ENCODE results near the gene PLPPR3. TPM values are rescaled to one million over a fixed set of nuclear protein-coding genes. Genes with fewer than 3 reads are reported as not detected.

The PLPPR3 gene
- total RNA-seq, 1 donor from 2014 or later: not detected

- no peaks in the 10 kb centered on the region for H3K36me3 Mint-ChIP-seq (ENCODE audit: low read depth)
- DNase-seq (ENCODE audit: low spot score): no peak
- no peaks in the 10 kb centered on the region for H3K4me1 Mint-ChIP-seq (ENCODE audit: low read depth)
- peaks cover 10% of the 10 kb centered on the region for H3K27me3 Mint-ChIP-seq (ENCODE audit: low read depth)
- H3K4me3 Mint-ChIP-seq (ENCODE audit: low read depth): no peak overlapping the region
- no peak overlapping the region for H3K27ac Mint-ChIP-seq
- H3K9me3 Mint-ChIP-seq: no peaks in the 10 kb centered on the region
- intact Hi-C loops (cut with micrococcal nuclease): no loop called here
Observed at GRCh38 chr19:789701-790060, 32.1 kb downstream of the PLPPR3 start.

- Mint-ChIP-seq H3K9me3 (no peaks in the 10 kb centered on the region), H3K36me3 (ENCODE audit: low read depth) (no peaks in the 10 kb centered on the region), H3K27me3 (ENCODE audit: low read depth) (peaks cover 10% of the 10 kb centered on the region)
Observed at GRCh38 chr19:788983-789700, 32.6 kb downstream of the PLPPR3 start.

GRCh38 chr19:788686-788982 lies 33.1 kb downstream of the PLPPR3 start:
- H3K27me3 Mint-ChIP-seq (ENCODE audit: low read depth): peaks cover 10% of the 10 kb centered on the region
- no peak overlapping the region for H3K27ac Mint-ChIP-seq
- no peak overlapping the region for H3K4me3 Mint-ChIP-seq (ENCODE audit: low read depth)
- no peak for DNase-seq (ENCODE audit: low spot score)
- no peaks in the 10 kb centered on the region for H3K36me3 Mint-ChIP-seq (ENCODE audit: low read depth)
- H3K9me3 Mint-ChIP-seq: no peaks in the 10 kb centered on the region
- no peaks in the 10 kb centered on the region for H3K4me1 Mint-ChIP-seq (ENCODE audit: low read depth)
- intact Hi-C loops (cut with micrococcal nuclease): no loop called here

More at GRCh38 chr19:788983-789700, 32.6 kb downstream of the PLPPR3 start:
- no peak for DNase-seq (ENCODE audit: low spot score)
- Mint-ChIP-seq H3K27ac (no peak overlapping the region), H3K4me1 (ENCODE audit: low read depth) (no peaks in the 10 kb centered on the region), H3K4me3 (ENCODE audit: low read depth) (no peak overlapping the region)
- intact Hi-C loops (cut with micrococcal nuclease): no loop called here

GRCh38 chr19:787536-787935 lies 34.2 kb downstream of the PLPPR3 start:
- intact Hi-C loops (cut with micrococcal nuclease): no loop called here
- Mint-ChIP-seq H3K4me3 (ENCODE audit: low read depth) (no peak overlapping the region), H3K27ac (no peak overlapping the region), H3K9me3 (no peaks in the 10 kb centered on the region), H3K36me3 (ENCODE audit: low read depth) (no peaks in the 10 kb centered on the region), H3K27me3 (ENCODE audit: low read depth) (peaks cover 10% of the 10 kb centered on the region), H3K4me1 (ENCODE audit: low read depth) (no peaks in the 10 kb centered on the region)
- no peak for DNase-seq (ENCODE audit: low spot score)

GRCh38 chr19:784541-784940 lies 37.2 kb downstream of the PLPPR3 start:
- H3K27me3 Mint-ChIP-seq (ENCODE audit: low read depth): peaks cover 5% of the 10 kb centered on the region
- intact Hi-C loops (cut with micrococcal nuclease): no loop called here
- H3K4me3 Mint-ChIP-seq (ENCODE audit: low read depth): no peak overlapping the region
- H3K9me3 Mint-ChIP-seq: no peaks in the 10 kb centered on the region
- DNase-seq (ENCODE audit: low spot score): no peak
- no peaks in the 10 kb centered on the region for H3K36me3 Mint-ChIP-seq (ENCODE audit: low read depth)
- H3K4me1 Mint-ChIP-seq (ENCODE audit: low read depth): no peaks in the 10 kb centered on the region
- H3K27ac Mint-ChIP-seq: no peak overlapping the region

GRCh38 chr19:782878-783668 lies 38.7 kb downstream of the PLPPR3 start:
- intact Hi-C loops (cut with micrococcal nuclease): no loop called here
- Mint-ChIP-seq H3K36me3 (ENCODE audit: low read depth) (no peaks in the 10 kb centered on the region), H3K9me3 (no peaks in the 10 kb centered on the region), H3K27me3 (ENCODE audit: low read depth) (no peaks in the 10 kb centered on the region), H3K4me3 (ENCODE audit: low read depth) (no peak overlapping the region), H3K27ac (no peak overlapping the region), H3K4me1 (ENCODE audit: low read depth) (no peaks in the 10 kb centered on the region)
- no peak for DNase-seq (ENCODE audit: low spot score)

- no peaks in the 10 kb centered on the region for H3K9me3 Mint-ChIP-seq
- intact Hi-C loops (cut with micrococcal nuclease): no loop called here
- H3K4me3 Mint-ChIP-seq (ENCODE audit: low read depth): no peak overlapping the region
- H3K27ac Mint-ChIP-seq: no peak overlapping the region
- H3K36me3 Mint-ChIP-seq (ENCODE audit: low read depth): no peaks in the 10 kb centered on the region
- DNase-seq (ENCODE audit: low spot score): no peak
- no peaks in the 10 kb centered on the region for H3K4me1 Mint-ChIP-seq (ENCODE audit: low read depth)
- no peaks in the 10 kb centered on the region for H3K27me3 Mint-ChIP-seq (ENCODE audit: low read depth)
Observed at GRCh38 chr19:782185-782877, 39.4 kb downstream of the PLPPR3 start.

GRCh38 chr19:781800-782184 lies 40.0 kb downstream of the PLPPR3 start:
- intact Hi-C loops (cut with micrococcal nuclease): no loop called here
- Mint-ChIP-seq H3K4me1 (ENCODE audit: low read depth) (no peaks in the 10 kb centered on the region), H3K36me3 (ENCODE audit: low read depth) (no peaks in the 10 kb centered on the region), H3K9me3 (no peaks in the 10 kb centered on the region), H3K4me3 (ENCODE audit: low read depth) (no peak overlapping the region), H3K27ac (no peak overlapping the region), H3K27me3 (ENCODE audit: low read depth) (no peaks in the 10 kb centered on the region)
- no peak for DNase-seq (ENCODE audit: low spot score)

GRCh38 chr19:780935-781334 lies 40.8 kb downstream of the PLPPR3 start:
- Mint-ChIP-seq H3K4me1 (ENCODE audit: low read depth) (no peaks in the 10 kb centered on the region), H3K36me3 (ENCODE audit: low read depth) (no peaks in the 10 kb centered on the region), H3K27ac (no peak overlapping the region), H3K27me3 (ENCODE audit: low read depth) (no peaks in the 10 kb centered on the region), H3K4me3 (ENCODE audit: low read depth) (no peak overlapping the region), H3K9me3 (no peaks in the 10 kb centered on the region)
- DNase-seq (ENCODE audit: low spot score): no peak
- intact Hi-C loops (cut with micrococcal nuclease): no loop called here

- H3K27me3 Mint-ChIP-seq (ENCODE audit: low read depth): no peaks in the 10 kb centered on the region
- H3K27ac Mint-ChIP-seq: no peak overlapping the region
- H3K9me3 Mint-ChIP-seq: no peaks in the 10 kb centered on the region
- intact Hi-C loops (cut with micrococcal nuclease): loop anchor here (10.0 kb wide), 1 partner anchor 56 kb away; no protein-coding TSS in a partner anchor
- H3K4me1 Mint-ChIP-seq (ENCODE audit: low read depth): no peaks in the 10 kb centered on the region
- H3K36me3 Mint-ChIP-seq (ENCODE audit: low read depth): no peaks in the 10 kb centered on the region
- no peak overlapping the region for H3K4me3 Mint-ChIP-seq (ENCODE audit: low read depth)
- no peak for DNase-seq (ENCODE audit: low spot score)
Observed at GRCh38 chr19:778910-779653, 42.7 kb downstream of the PLPPR3 start.

GRCh38 chr19:776549-776948 lies 45.2 kb downstream of the PLPPR3 start:
- Mint-ChIP-seq H3K27ac (no peak overlapping the region), H3K4me1 (ENCODE audit: low read depth) (no peaks in the 10 kb centered on the region), H3K36me3 (ENCODE audit: low read depth) (no peaks in the 10 kb centered on the region), H3K9me3 (no peaks in the 10 kb centered on the region), H3K4me3 (ENCODE audit: low read depth) (no peak overlapping the region), H3K27me3 (ENCODE audit: low read depth) (no peaks in the 10 kb centered on the region)
- intact Hi-C loops (cut with micrococcal nuclease): loop anchor here (10.0 kb wide), 1 partner anchor 58 kb away; no protein-coding TSS in a partner anchor
- no peak for DNase-seq (ENCODE audit: low spot score)

- H3K4me1 Mint-ChIP-seq (ENCODE audit: low read depth): peaks cover 2% of the 10 kb centered on the region
Observed at GRCh38 chr19:772730-773436, 48.9 kb downstream of the PLPPR3 start.

More at GRCh38 chr19:772730-773436, 48.9 kb downstream of the PLPPR3 start:
- H3K27me3 Mint-ChIP-seq (ENCODE audit: low read depth): peaks cover 2% of the 10 kb centered on the region
- no peak overlapping the region for H3K4me3 Mint-ChIP-seq (ENCODE audit: low read depth)
- intact Hi-C loops (cut with micrococcal nuclease): loop anchor here (10.0 kb wide), 1 partner anchor 62 kb away; no protein-coding TSS in a partner anchor
- no peaks in the 10 kb centered on the region for H3K9me3 Mint-ChIP-seq
- H3K27ac Mint-ChIP-seq: no peak overlapping the region
- no peaks in the 10 kb centered on the region for H3K36me3 Mint-ChIP-seq (ENCODE audit: low read depth)
- no peak for DNase-seq (ENCODE audit: low spot score)
